GM21717 (cell line): ENCODE data around the gene NOC4L.

ENCODE experiments used
- ATAC-seq: cut with Tn5 transposase; IDR thresholded peaks from one replicate; pipeline ENCODE4 v1.9.1; 2021; ENCODE audit warnings: mild to moderate bottlenecking, moderate library complexity; ENCODE audit not compliant: unreplicated experiment

NOC4L gene

GRCh38 chr12:132196038-132196872 lies 52.0 kb downstream of the NOC4L start:
- ATAC-seq: no peak

DNA sequence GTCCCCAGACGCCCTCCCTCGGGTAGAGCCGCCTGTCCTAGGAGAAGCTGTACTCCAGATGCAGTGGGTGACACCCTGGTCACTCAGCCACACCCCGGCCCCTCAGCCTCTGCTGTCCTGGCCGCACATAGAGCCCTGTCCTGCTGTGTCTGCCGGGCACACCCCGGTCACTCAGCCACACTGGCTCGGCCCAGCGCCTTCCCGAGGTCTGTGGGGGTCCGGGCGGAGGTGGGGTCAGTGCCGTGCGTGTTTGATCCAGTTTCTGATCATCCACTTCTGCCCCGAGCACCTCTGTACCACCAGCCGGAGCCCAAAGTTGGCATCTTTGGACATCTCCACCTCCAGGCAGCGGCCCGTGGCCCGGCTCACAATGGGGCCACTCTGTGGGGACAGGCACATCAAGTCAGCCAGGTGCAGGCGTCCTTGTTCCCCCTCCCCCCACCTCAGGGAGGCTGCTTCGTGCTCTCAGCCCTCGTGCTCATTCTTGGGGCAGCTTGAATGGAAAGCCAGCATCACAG lies 52.7 kb downstream of the NOC4L start:
- no peak for ATAC-seq

- no peak for ATAC-seq
Observed at GRCh38 chr12:132197581-132198354, 53.5 kb downstream of the NOC4L start.

- no peak for ATAC-seq
Observed at GRCh38 chr12:132199101-132199500, 54.8 kb downstream of the NOC4L start.

GRCh38 chr12:132199526-132200319 lies 55.5 kb downstream of the NOC4L start:
- no peak for ATAC-seq

DNA sequence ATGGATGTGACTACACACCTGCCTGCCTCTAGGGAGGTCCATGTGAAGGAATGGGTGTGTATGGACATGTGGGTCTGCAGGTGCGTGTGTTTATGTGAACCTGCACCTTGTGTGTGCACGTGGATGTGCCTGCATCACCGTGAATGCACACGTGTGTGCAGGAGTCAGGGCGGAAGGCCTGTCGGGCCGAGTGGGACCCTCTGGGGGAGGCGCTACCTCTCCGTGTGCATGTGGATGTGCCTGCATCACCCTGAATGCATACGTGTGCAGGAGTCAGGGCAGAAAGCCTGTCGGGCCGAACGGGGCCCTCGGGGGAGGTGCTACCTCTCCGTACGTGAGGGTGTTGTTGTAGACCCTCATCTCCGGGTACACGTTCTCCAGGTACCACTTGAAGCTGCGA lies 56.5 kb downstream of the NOC4L start:
- ATAC-seq: no peak

DNA sequence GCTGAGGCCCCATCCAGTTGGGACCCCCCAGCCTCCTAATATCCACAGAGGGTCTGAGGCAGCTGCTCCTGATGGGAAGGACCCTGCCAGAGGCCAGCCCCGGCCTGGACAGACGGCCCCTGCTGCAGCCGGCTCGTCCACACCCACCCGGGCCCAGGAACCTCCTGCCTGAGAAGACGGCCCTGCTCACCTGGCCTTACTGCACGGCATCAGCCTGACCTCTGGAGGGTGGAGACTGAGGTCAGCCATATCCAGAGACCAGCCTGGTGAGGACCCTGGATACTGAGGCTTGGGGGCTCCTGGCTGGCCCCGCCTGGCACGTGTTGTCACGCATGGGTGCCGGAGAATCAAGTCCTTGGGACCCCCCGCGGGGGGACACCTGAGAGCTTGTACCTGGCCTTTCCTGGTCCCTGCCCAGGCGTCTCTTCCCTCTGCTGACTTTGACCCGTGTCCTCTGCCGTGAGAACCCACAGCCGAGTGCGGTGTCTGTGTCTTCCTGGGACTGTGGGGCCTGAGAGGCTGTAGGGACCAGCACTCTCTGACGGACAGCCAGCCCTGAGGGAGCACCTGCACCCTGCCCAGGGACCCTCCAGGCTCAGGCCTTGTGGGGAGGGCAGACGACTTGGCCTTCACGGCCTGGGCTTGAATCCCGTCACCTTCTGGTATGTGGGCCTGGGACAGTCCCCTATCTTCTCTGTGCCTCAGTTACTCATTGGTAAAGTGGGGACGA lies 57.3 kb downstream of the NOC4L start:
- no peak for ATAC-seq
